HL-60 (cell line): ENCODE measurements around the gene ESD.
"Not testable (repeated sequence)": the region's sequence is repeated elsewhere in the genome, so short reads cannot be mapped to it uniquely, and the experiment has no call there.

Experiments
- DNase-seq, 2 experiments: peaks; one replicate each; pipeline ENCODE4 v3.0.0-alpha.2; 2010 to 2020; ENCODE audit warnings: low read depth in 1 of 2, low spot score in 1 of 2
- H3K27ac ChIP-seq: fragments of 250-450 bp; sonication (Bioruptor Pico); replicated peaks from 2 replicates; pipeline ENCODE4 v1.5.1; 2020; ENCODE audit warnings: mild to moderate bottlenecking, moderate library complexity
- H3K27me3 ChIP-seq: fragments of 250-450 bp; sonication (Bioruptor Pico); 2 replicates; pipeline ENCODE4 v1.5.1; 2021; ENCODE audit warnings: mild to moderate bottlenecking, moderate library complexity; ENCODE audit not compliant: insufficient read depth, poor library complexity, severe bottlenecking
- H3K4me3 ChIP-seq: replicated peaks from 2 replicates; pipeline ENCODE4 v1.5.1; 2011; ENCODE audit warnings: mild to moderate bottlenecking, control low read depth, low read length; ENCODE audit not compliant: insufficient read depth
- CTCF ChIP-seq: IDR thresholded peaks from one replicate; pipeline ENCODE4 v1.5.1; 2011; ENCODE audit warnings: low read length, control low read depth, inconsistent platforms; ENCODE audit not compliant: insufficient read depth
- GABPA ChIP-seq: IDR thresholded peaks from 2 replicates; pipeline ENCODE4 v1.6.1; 2012; ENCODE audit warnings: low read depth
- POLR2AphosphoS5 ChIP-seq: IDR thresholded peaks from 2 replicates; pipeline ENCODE4 v1.6.1; 2012; ENCODE audit warnings: low read depth
- SPI1 ChIP-seq: IDR thresholded peaks from 2 replicates; pipeline ENCODE4 v1.6.1; 2012; ENCODE audit warnings: low read depth, mild to moderate bottlenecking, borderline replicate concordance
- TF ChIP-seq, protein P1 (sequence below): IDR thresholded peaks from 2 replicates; pipeline ENCODE4 v1.6.1; 2012; ENCODE audit warnings: low read depth; ENCODE audit not compliant: insufficient replicate concordance

ESD gene

DNA sequence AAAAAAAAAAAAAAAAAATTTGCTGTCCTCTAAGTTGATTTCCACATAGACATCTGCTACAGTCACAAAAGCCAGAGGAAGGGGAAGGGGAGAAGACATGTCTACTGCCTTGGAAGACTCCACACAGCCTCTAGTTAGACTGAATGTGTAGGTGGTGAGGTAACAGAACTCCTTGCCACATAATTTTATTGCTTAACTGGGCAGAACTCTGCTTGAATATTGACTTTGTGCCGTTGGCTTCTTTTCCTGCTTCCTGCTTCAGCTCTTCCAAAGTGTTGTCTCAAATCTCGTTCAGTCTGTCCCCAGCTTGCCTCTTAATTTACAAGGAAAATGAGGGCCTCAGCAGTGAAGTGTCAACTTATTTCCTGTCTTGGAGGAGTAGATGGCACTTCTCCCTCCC, 37.1 kb downstream of the ESD start:
- Histone ChIP-seq H3K27ac (peak overlapping the region; percentile 68), H3K27me3 (no peaks in the 10 kb centered on the region), H3K4me3 (no peak overlapping the region)
- TF ChIP-seq, protein P1, sequence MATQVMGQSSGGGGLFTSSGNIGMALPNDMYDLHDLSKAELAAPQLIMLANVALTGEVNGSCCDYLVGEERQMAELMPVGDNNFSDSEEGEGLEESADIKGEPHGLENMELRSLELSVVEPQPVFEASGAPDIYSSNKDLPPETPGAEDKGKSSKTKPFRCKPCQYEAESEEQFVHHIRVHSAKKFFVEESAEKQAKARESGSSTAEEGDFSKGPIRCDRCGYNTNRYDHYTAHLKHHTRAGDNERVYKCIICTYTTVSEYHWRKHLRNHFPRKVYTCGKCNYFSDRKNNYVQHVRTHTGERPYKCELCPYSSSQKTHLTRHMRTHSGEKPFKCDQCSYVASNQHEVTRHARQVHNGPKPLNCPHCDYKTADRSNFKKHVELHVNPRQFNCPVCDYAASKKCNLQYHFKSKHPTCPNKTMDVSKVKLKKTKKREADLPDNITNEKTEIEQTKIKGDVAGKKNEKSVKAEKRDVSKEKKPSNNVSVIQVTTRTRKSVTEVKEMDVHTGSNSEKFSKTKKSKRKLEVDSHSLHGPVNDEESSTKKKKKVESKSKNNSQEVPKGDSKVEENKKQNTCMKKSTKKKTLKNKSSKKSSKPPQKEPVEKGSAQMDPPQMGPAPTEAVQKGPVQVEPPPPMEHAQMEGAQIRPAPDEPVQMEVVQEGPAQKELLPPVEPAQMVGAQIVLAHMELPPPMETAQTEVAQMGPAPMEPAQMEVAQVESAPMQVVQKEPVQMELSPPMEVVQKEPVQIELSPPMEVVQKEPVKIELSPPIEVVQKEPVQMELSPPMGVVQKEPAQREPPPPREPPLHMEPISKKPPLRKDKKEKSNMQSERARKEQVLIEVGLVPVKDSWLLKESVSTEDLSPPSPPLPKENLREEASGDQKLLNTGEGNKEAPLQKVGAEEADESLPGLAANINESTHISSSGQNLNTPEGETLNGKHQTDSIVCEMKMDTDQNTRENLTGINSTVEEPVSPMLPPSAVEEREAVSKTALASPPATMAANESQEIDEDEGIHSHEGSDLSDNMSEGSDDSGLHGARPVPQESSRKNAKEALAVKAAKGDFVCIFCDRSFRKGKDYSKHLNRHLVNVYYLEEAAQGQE = peak; percentile 35
- TF ChIP-seq POLR2AphosphoS5 (0 out of 2 replicates have a peak, but pooled peaks have one; percentile 46), CTCF (no peak), GABPA (no peak), SPI1 (no peak; the same call in 1 of the 2 replicates)
- peak; percentile 75 to 88 for DNase-seq

DNA sequence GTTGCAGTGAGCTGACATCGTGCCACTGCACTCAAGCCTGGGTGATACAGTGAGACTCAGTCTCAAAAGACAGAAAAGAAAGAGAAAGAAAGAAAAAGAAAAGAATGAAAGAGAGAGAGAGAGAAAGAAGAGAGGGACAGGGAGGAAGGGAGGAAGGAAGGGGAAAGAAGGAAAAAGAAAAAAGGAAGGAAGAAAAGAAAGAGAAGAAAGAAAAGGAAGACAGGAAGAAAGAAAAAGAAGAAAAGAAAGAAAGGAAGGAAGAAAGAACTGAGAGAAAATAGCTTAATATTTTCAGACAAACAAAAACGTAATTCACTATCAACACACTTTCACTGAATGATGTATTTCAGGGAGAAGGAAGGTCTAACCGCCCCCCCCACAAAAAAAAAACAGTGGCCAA, 39.3 kb downstream of the ESD start:
- no peak overlapping the region for H3K27ac ChIP-seq
- no peaks in the 10 kb centered on the region for H3K27me3 ChIP-seq
- no peak overlapping the region for H3K4me3 ChIP-seq
- DNase-seq = no peak
- no peak for TF ChIP-seq GABPA
- no peak for TF ChIP-seq SPI1
- TF ChIP-seq, protein P1 = no peak
- no peak for TF ChIP-seq POLR2AphosphoS5

DNA sequence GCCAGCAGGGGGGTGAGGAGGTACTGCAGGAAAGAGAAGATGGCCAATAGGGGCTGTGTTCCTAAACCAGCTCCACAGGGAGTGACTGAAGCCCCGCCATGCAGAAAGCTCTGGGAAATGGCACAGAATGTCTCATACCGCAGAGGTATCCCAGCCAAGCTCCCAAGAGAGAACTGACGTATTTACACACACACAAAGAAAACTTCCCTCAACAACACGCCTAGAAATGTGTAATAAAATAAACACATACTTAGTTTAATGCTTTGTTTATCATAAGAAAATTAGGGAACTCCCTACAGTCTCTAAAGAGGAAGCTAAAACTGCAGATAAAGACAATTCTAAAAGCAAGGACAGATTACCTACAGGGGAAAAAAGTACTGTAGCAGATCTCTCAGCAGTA, 40.0 kb downstream of the ESD start:
- Histone ChIP-seq H3K27me3 (no peaks in the 10 kb centered on the region), H3K27ac (no peak overlapping the region), H3K4me3 (no peak overlapping the region)
- TF ChIP-seq SPI1 (peak; percentile 78), POLR2AphosphoS5 (no peak)
- DNase-seq = no peak

- not testable (repeated sequence) for H3K27me3 ChIP-seq
Observed at GRCh38 chr13:46755508-46755907, 41.5 kb downstream of the ESD start.

GRCh38 chr13:46754812-46755211, 42.1 kb downstream of the ESD start:
- DNase-seq = no peak
- no peak overlapping the region for H3K27ac ChIP-seq
- TF ChIP-seq POLR2AphosphoS5 (no peak), CTCF (no peak), SPI1 (no peak), GABPA (no peak)
- TF ChIP-seq, protein P1 = no peak
- no peak overlapping the region for H3K4me3 ChIP-seq
- no peaks in the 10 kb centered on the region for H3K27me3 ChIP-seq

More at GRCh38 chr13:46755508-46755907, 41.5 kb downstream of the ESD start:
- not testable (repeated sequence) for H3K4me3 ChIP-seq, H3K27ac ChIP-seq, DNase-seq
